Ascending aorta (tissue), 2 donors: ENCODE data around the gene MLLT10. TPM values are rescaled to one million over a fixed set of nuclear protein-coding genes. Genes with fewer than 3 reads are reported as not detected.
A peak's percentile ranks its signal among the peaks of the same experiment; 100 is the strongest.

Source experiments
- DNase-seq, 2 donors: peaks; one replicate each; pipeline ENCODE4 v3.0.0-alpha.2; 2019; ENCODE audit warnings: low spot score in 2 of 2
- H3K27ac ChIP-seq, 2 donors: fragments of 200-600 bp; sonication (generic); one replicate each; pipeline ENCODE4 v1.5.1; 2016 to 2017; ENCODE audit warnings: mild to moderate bottlenecking in 1 of 2
- H3K27me3 ChIP-seq: fragments of 200-600 bp; sonication (generic); one replicate; pipeline ENCODE4 v1.5.1; 2017
- H3K36me3 ChIP-seq, 2 donors: fragments of 200-600 bp; sonication (generic); one replicate each; pipeline ENCODE4 v1.5.1; 2016
- H3K4me1 ChIP-seq, 2 donors: fragments of 200-600 bp; sonication (generic); one replicate each; pipeline ENCODE4 v1.5.1; 2016 to 2017; ENCODE audit warnings: mild to moderate bottlenecking in 1 of 2
- H3K4me3 ChIP-seq, 2 donors: fragments of 200-600 bp; sonication (generic); one replicate each; pipeline ENCODE4 v1.5.1; 2016 to 2017; ENCODE audit warnings: mild to moderate bottlenecking in 1 of 2
- H3K9me3 ChIP-seq, 2 donors: fragments of 200-600 bp; sonication (generic); one replicate each; pipeline ENCODE4 v1.5.1; 2016
- intact Hi-C: fragments of 100-400 bp; cut with DNase I; formaldehyde crosslinking; loops from one replicate; pipeline ENCODE4 v1.15.1; 2023
- total RNA-seq: library from RNA; depleted of rRNA; stranded (reverse); fragments of >200 nt; gene quantifications from one replicate; pipeline ENCODE4 v1.1.0, GENCODE V29; 2016
- TF ChIP-seq, protein P1 (sequence below), 3 experiments: fragments of 200-600 bp in 2 of 3; fragments of 450-650 bp in 1 of 3; sonication (generic) in 2 of 3; IDR thresholded peaks; one replicate each; pipeline ENCODE4 v1.5.1; 2016 to 2019; ENCODE audit warnings: antibody characterized with exemption in 3 of 3, mild to moderate bottlenecking in 1 of 3, moderate library complexity in 1 of 3

MLLT10 gene
- total RNA-seq, 1 donor from 2014 or later, result 16.3 TPM

DNA sequence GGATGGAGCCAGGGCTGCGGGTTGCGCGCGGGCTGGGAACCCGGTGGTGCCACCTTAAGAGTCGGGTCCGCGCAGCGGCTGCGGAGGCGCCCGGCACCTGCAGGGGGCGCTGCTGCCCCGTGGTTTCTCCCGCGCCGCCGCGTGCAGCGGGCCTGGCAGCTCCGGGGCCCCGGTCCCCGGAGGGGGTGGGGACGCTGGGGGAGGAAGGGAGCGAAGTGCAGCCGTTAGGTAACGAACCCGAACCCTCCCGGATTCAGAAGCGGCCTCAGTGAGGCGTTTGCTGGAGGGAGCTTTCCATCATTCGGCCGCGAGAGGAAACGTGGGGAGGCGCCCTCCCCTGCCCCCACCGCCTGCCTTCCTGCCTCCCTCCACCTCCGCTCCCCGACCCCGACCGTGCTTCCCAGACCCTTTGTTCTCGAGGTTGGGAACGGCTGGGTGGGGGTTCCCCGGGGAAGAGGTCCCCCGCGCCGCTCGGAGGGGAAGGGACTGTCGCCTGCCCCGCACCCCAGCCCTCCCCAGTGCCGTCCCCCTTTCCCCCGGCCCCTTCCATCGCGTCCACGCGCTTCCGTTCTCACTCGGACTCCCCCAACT lies 38.2 kb upstream of the MLLT10 start:
- DNase-seq, result peak in 1 of 2 donors; percentile 91
- peak overlapping the region; percentile 35 to 51 for H3K27ac ChIP-seq
- H3K27me3 ChIP-seq, result no peaks in the 10 kb centered on the region
- no peaks in the 10 kb centered on the region for H3K9me3 ChIP-seq
- TF ChIP-seq, protein P1, sequence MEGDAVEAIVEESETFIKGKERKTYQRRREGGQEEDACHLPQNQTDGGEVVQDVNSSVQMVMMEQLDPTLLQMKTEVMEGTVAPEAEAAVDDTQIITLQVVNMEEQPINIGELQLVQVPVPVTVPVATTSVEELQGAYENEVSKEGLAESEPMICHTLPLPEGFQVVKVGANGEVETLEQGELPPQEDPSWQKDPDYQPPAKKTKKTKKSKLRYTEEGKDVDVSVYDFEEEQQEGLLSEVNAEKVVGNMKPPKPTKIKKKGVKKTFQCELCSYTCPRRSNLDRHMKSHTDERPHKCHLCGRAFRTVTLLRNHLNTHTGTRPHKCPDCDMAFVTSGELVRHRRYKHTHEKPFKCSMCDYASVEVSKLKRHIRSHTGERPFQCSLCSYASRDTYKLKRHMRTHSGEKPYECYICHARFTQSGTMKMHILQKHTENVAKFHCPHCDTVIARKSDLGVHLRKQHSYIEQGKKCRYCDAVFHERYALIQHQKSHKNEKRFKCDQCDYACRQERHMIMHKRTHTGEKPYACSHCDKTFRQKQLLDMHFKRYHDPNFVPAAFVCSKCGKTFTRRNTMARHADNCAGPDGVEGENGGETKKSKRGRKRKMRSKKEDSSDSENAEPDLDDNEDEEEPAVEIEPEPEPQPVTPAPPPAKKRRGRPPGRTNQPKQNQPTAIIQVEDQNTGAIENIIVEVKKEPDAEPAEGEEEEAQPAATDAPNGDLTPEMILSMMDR (IDR thresholded peaks at IDR 0.05), result peak; percentile 84 to 98 (median 92)
- H3K4me1 ChIP-seq, result peaks cover 6% of the 10 kb centered on the region in 2 donors
- no peaks in the 10 kb centered on the region for H3K36me3 ChIP-seq
- H3K4me3 ChIP-seq, result peak overlapping the region; percentile 68 to 95
- intact Hi-C loops, result loop anchor here (1.0 to 10.0 kb wide), 11 partner anchors 21 to 1566 kb away; partner anchors contain the start of genes COMMD3 and DNAJC1

DNA sequence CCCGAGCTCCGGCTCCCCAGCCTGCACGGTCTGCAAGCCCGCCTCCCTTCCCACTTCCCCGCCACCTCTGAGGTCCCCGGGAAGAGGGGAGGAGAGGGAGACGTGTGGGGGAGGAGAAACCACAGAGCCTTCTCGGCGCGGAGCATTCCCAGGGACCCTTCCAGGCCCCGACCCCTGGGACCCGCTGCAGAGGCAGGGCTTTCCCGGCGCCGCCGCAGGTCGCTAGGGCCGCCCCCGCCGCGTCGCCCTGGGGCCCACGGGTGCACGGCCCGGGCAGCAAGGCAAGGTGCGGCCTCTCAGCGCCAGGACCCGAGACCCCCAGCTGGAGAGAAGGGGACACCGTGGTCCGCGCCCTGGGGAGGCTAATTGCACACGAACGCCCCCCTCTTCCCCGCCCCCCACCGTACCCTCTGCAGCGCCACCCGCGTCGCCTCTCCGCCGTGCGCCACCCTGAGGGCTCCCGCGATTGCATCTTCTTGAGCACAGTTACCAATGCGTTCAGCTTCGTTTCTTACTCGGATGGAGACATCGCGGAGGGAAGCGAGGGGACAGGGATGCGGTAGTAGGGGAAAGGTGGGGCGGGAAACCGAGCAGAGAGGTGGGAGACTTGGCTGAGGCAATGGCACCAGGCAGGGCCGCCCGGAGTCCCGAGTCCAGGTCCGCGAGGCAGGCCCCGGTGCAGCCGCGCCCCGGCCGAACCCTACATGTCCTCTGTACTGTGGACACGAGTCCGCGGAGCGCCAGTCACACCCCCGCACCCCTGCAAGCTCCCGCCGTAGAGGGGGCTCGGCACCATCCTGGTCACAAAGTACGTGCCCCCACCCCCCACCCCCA lies 37.5 kb upstream of the MLLT10 start:
- no peaks in the 10 kb centered on the region for H3K9me3 ChIP-seq
- peak overlapping the region; percentile 35 to 51 for H3K27ac ChIP-seq
- DNase-seq, result peak in 1 of 2 donors; percentile 71
- H3K27me3 ChIP-seq, result no peaks in the 10 kb centered on the region
- peaks cover 6% of the 10 kb centered on the region in 2 donors for H3K4me1 ChIP-seq
- intact Hi-C loops, result loop anchor here (1.0 to 10.0 kb wide), 10 partner anchors 20 to 1566 kb away; partner anchors contain the start of genes COMMD3 and MLLT10
- no peaks in the 10 kb centered on the region for H3K36me3 ChIP-seq
- TF ChIP-seq, protein P1 (IDR thresholded peaks at IDR 0.05), result peak in 2 of 3 experiments; percentile 18 to 40
- peak overlapping the region; percentile 68 to 95 for H3K4me3 ChIP-seq

DNA sequence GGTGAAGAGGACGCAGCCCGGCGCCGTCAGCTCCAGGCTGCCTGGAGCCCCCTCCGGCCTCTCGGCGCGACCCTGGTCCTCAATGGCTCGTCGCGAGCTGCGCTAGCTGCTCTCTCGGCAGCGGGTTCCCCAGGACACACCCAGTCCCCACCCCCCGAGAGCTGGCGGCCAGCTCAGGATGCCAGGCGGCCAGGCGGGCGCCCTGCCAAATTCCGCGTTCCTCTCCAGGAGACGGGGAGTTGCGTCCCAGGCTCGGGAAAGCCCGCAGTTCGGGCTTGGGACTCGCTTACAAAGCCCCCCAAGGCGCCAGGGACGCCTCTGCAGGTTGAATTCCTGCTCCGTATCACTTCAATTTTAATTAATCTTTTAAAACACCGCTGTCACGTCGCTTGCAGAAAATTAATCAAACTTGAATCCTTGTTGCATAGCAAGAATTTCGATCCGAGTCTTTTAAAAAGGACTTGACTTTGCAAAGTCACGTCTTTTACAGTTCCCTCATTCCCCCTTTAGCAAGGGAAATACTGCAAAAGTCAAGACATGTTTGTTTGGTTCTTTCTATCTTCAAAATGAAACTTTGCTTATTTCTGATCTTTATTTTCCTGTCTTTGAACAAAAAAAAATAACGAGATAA lies 36.7 kb upstream of the MLLT10 start:
- Histone ChIP-seq H3K4me1 (peaks cover 6% of the 10 kb centered on the region in 2 donors), H3K4me3 (peak overlapping the region; percentile 68 to 95), H3K9me3 (no peaks in the 10 kb centered on the region), H3K27ac (peak overlapping the region; percentile 35 to 51), H3K36me3 (no peaks in the 10 kb centered on the region), H3K27me3 (no peaks in the 10 kb centered on the region)
- intact Hi-C loops, result loop anchor here (1.0 to 10.0 kb wide), 9 partner anchors 20 to 1565 kb away; partner anchors contain the start of genes COMMD3 and MLLT10
- TF ChIP-seq, protein P1 (IDR thresholded peaks at IDR 0.05), result no peak
- peak; percentile 59 to 94 for DNase-seq

DNA sequence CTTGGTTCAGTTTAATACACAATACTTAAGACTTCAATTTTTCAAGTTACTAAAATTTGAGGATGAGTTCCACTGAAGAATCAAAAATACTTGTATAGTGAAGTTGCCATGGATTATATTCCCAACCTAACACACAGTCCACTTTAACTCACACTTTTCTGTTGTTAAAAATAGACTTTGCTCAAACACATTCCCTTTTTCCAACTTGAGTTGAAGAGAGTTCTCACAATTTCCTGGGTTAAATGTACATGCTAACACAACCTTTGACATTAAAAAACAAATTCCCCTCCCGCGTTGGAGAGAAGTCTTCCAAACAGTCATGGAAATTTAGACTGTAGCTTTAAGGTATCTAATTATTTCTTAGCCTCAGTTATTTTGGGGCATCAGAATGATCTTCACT lies 35.7 kb upstream of the MLLT10 start:
- intact Hi-C loops, result loop anchor here (5.0 to 10.0 kb wide), 6 partner anchors 206 to 1564 kb away; partner anchors contain the start of gene COMMD3
- H3K27me3 ChIP-seq, result no peaks in the 10 kb centered on the region
- H3K9me3 ChIP-seq, result no peaks in the 10 kb centered on the region
- H3K27ac ChIP-seq, result no peak overlapping the region
- TF ChIP-seq, protein P1 (IDR thresholded peaks at IDR 0.05), result no peak
- no peak for DNase-seq
- no peak overlapping the region for H3K4me3 ChIP-seq
- H3K36me3 ChIP-seq, result no peaks in the 10 kb centered on the region
- peaks cover 6% of the 10 kb centered on the region in 2 donors for H3K4me1 ChIP-seq

DNA sequence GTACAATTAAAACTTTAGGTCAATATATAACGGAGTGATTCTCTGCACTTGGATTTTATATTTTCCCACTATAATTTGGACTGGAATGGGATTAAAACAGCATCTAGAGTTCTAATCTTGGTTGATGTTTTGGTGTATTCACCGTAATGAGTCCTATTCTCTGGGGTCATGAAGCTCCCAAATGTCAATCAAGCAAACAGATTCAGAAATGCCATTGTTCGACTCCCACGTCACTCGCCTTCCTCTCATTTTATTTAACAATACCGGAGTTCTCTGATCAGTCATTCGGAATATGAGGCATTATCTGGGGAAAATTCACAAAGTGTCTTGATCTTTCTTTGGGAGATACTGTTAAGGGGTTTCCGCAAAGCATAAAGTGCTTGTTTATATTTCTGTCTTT lies 35.0 kb upstream of the MLLT10 start:
- Histone ChIP-seq H3K27me3 (no peaks in the 10 kb centered on the region), H3K4me3 (no peak overlapping the region), H3K9me3 (no peaks in the 10 kb centered on the region), H3K27ac (no peak overlapping the region), H3K36me3 (no peaks in the 10 kb centered on the region), H3K4me1 (peaks cover 6% of the 10 kb centered on the region in 2 donors)
- TF ChIP-seq, protein P1 (IDR thresholded peaks at IDR 0.05), result no peak
- DNase-seq, result no peak
- intact Hi-C loops, result loop anchor here (5.0 to 10.0 kb wide), 6 partner anchors 207 to 1563 kb away; partner anchors contain the start of gene COMMD3
